Omental fat pad (tissue), 4 donors: Measurements from ENCODE around the gene CD300LF. TPM values are rescaled to one million over a fixed set of nuclear protein-coding genes. Genes with fewer than 3 reads are reported as not detected.

Source experiments
- ATAC-seq: fragments of 150-250 bp; one replicate; pipeline ENCODE4 v1.9.1; 2016; ENCODE audit warnings: mild to moderate bottlenecking, moderate library complexity; ENCODE audit not compliant: low FRiP score
- DNase-seq: peaks from one replicate; pipeline ENCODE4 v3.0.0-alpha.2; 2019; ENCODE audit warnings: low spot score
- CTCF ChIP-seq, 3 donors: fragments of 450-650 bp; IDR thresholded peaks; one replicate each; pipeline ENCODE4 v1.5.1; 2016 to 2017; ENCODE audit warnings: antibody characterized with exemption in 3 of 3, mild to moderate bottlenecking in 3 of 3, moderate library complexity in 2 of 3
- total RNA-seq, 4 donors: library from RNA; depleted of rRNA; stranded (reverse); fragments of >200 nt; gene quantifications; one replicate each; pipeline ENCODE4 v1.1.0, GENCODE V29; 2016

CD300LF gene
- 1 to 10 TPM in 3 of 4 donors, not detected in 1; 1.1 to 2.5 (median 2.2) TPM for total RNA-seq

- DNase-seq (no peak), ATAC-seq (no peak)
- TF ChIP-seq CTCF (IDR thresholded peaks at IDR 0.05) = no peak
Measured at GRCh38 chr17:74712756-74713155, at the start of gene CD300LF. Gene CD300LF (minus strand): TSS chr17:74712923. CDS start chr17:74712866, 57 bp downstream.

- TF ChIP-seq CTCF (IDR thresholded peaks at IDR 0.05) = no peak
- ATAC-seq (no peak), DNase-seq (no peak)
Measured at GRCh38 chr17:74761931-74762330, 49.2 kb upstream of the CD300LF start.

GRCh38 chr17:74761419-74761818 lies 48.7 kb upstream of the CD300LF start:
- ATAC-seq = no peak
- DNase-seq = no peak
- no peak for TF ChIP-seq CTCF (IDR thresholded peaks at IDR 0.05)

GRCh38 chr17:74760404-74761105 lies 47.8 kb upstream of the CD300LF start:
- TF ChIP-seq CTCF (IDR thresholded peaks at IDR 0.05) = no peak
- no peak for ATAC-seq
- DNase-seq = no peak

GRCh38 chr17:74759941-74760340 lies 47.2 kb upstream of the CD300LF start:
- TF ChIP-seq CTCF (IDR thresholded peaks at IDR 0.05) = no peak
- DNase-seq = no peak
- no peak for ATAC-seq

- TF ChIP-seq CTCF (IDR thresholded peaks at IDR 0.05) = no peak
- ATAC-seq (no peak), DNase-seq (no peak)
Measured at GRCh38 chr17:74759243-74759801, 46.6 kb upstream of the CD300LF start.

- TF ChIP-seq CTCF (IDR thresholded peaks at IDR 0.05) = no peak
- ATAC-seq (peak; percentile 52), DNase-seq (no peak)
Measured at GRCh38 chr17:74758848-74759168, 46.1 kb upstream of the CD300LF start.
